Pancreas (tissue), 10 donors: ENCODE measurements around the gene WRNIP1. TPM values are rescaled to one million over a fixed set of nuclear protein-coding genes. Genes with fewer than 3 reads are reported as not detected.

Experiments
- ATAC-seq, 4 donors: fragments of 200-7000 bp; cut with Tn5 transposase; one replicate each; pipeline versions ENCODE4 v1.8.0 to v1.9.1; 2020; ENCODE audit warnings: mild to moderate bottlenecking in 4 of 4, moderate library complexity in 4 of 4
- DNase-seq, 6 donors: peaks; one replicate each; pipeline ENCODE4 v3.0.0-alpha.2; 2020
- FAIRE-seq: peaks from 2 replicates; lab custom pipeline; 2012; peaks lifted over from hg19 to GRCh38; lab: Jason Lieb, UNC
- H3K27ac ChIP-seq, 4 donors: fragments of 200-600 bp; sonication (generic); 1 replicate in 3 of 4; 2 replicates in 1 of 4; pipeline versions ENCODE4 v1.5.0 to v1.8.0; 2020
- H3K27me3 ChIP-seq, 4 donors: fragments of 200-600 bp; one replicate each; pipeline ENCODE4 v1.8.0; 2021
- H3K36me3 ChIP-seq, 3 donors: fragments of 200-600 bp; sonication (generic) in 1 of 3; one replicate each; pipeline versions ENCODE4 v1.5.0 to v1.8.0; 2020 to 2021
- H3K4me1 ChIP-seq, 3 donors: fragments of 200-600 bp; one replicate each; pipeline ENCODE4 v1.8.0; 2021
- H3K4me3 ChIP-seq, 4 donors: fragments of 200-600 bp; sonication (generic) in 2 of 4; one replicate each; pipeline versions ENCODE4 v1.5.0 to v1.8.0; 2020 to 2021
- H3K9me3 ChIP-seq, 4 donors: fragments of 200-600 bp; one replicate each; pipeline ENCODE4 v1.8.0; 2021
- CTCF ChIP-seq, 4 donors: fragments of 200-600 bp; sonication (generic) in 3 of 4; IDR thresholded peaks; one replicate each; pipeline versions ENCODE4 v1.5.0 to v1.8.0; 2021; ENCODE audit warnings: antibody characterized with exemption in 4 of 4
- WGBS, 2 donors: extraction: QIAGEN DNeasy Blood & Tissue Kit; methylation state at CpG; one replicate each; pipeline ENCODE4 v1.1.7; 2013; 5-methylcytosine and 5-hydroxymethylcytosine counted together
- intact Hi-C, 3 donors: fragments of 100-400 bp; cut with DNase I; formaldehyde crosslinking; loops; one replicate each; pipeline versions ENCODE4 v1.11.1 to v1.14.2; 2022
- polyA plus RNA-seq, 2 donors: library from polyadenylated mRNA; stranded (reverse); fragments of 200-250 nt; gene quantifications; one replicate each; pipeline ENCODE4 v1.2.3, GENCODE V29; 2013
- total RNA-seq, 6 donors: library from RNA; stranded (reverse); fragmentation: NEBNext Ultra II Directional in 4 of 6; extraction: Animal tissue kit (Norgen Biotek cat#: 25700) in 4 of 6; gene quantifications; one replicate each; pipeline versions ENCODE4 v1.2.1 to v1.2.4, GENCODE V29; 2021 to 2023
- donor health status: healthy with polysubstance abuse.
- donor health status: DM: no; HTN: no; CAD: no; lungs with moderate emphysema.
- donor health status: DM: no; HTN: no; CAD: no.
- donor health status: control.
- donor health status: control.
- donor health status: Bipolar disorder and iron deficiency.
- donor health status: DM: yes; HTN: yes; CAD: no.
- donor health status: DM: no; HTN: no; CAD: no.
- donor health status: DM: no; HTN: no; CAD: no.
- donor health status: DM: yes; HTN: yes; CAD: no.

WRNIP1 gene
- 10 to 100 TPM; 19.2 to 24.9 (median 23.2) TPM for total RNA-seq
- polyA plus RNA-seq = 10 to 100 TPM; 35.7 to 45.7 TPM

- ATAC-seq (peak; percentile 89 to 94 (median 90)), FAIRE-seq (no peak), DNase-seq (peak; percentile 97 to 100 (median 98))
- TF ChIP-seq CTCF (IDR thresholded peaks at IDR 0.05) = peak; percentile 58 to 63 (median 60)
- H3K27ac ChIP-seq = peak within 1 kb of the TSS; percentile 80 to 95 (median 93)
- H3K9me3 ChIP-seq = no peaks in the 10 kb centered on the region
- no peaks in the 10 kb centered on the region for H3K27me3 ChIP-seq
- intact Hi-C loops = no loop called here
- peaks cover 0 to 4% (median 0%) of the 10 kb centered on the region in 3 donors for H3K36me3 ChIP-seq
- peak within 1 kb of the TSS; percentile 72 to 92 (median 90) for H3K4me3 ChIP-seq
- H3K4me1 ChIP-seq = peaks cover 10 to 25% (median 18%) of the 10 kb centered on the region in 3 donors
- WGBS, 2 donors = 0 to 1% methylated on average over 57 to 103 of the region's 104 CpGs
Observed at GRCh38 chr6:2765166-2765895, at the start of gene WRNIP1. TSS of gene WRNIP1 (plus strand) at chr6:2765393. CDS start at chr6:2765623, 230 bp downstream.

GRCh38 chr6:2715737-2716136, 49.5 kb upstream of the WRNIP1 start:
- H3K9me3 ChIP-seq = no peaks in the 10 kb centered on the region
- no peak overlapping the region for H3K27ac ChIP-seq
- DNase-seq = no peak
- no peak for FAIRE-seq
- no peaks in the 10 kb centered on the region for H3K36me3 ChIP-seq
- TF ChIP-seq CTCF (IDR thresholded peaks at IDR 0.05) = no peak
- intact Hi-C loops = no loop called here
- no peaks in the 10 kb centered on the region for H3K27me3 ChIP-seq
- WGBS, 2 donors = 78 to 82% methylated on average over 5 of the region's 5 CpGs
- ATAC-seq = no peak
- no peaks in the 10 kb centered on the region for H3K4me1 ChIP-seq
- no peak overlapping the region for H3K4me3 ChIP-seq

GRCh38 chr6:2716936-2717700, 48.1 kb upstream of the WRNIP1 start:
- intact Hi-C loops = no loop called here
- no peak overlapping the region for H3K4me3 ChIP-seq
- no peaks in the 10 kb centered on the region for H3K36me3 ChIP-seq
- H3K27me3 ChIP-seq = no peaks in the 10 kb centered on the region
- no peak overlapping the region for H3K27ac ChIP-seq
- ATAC-seq (no peak), DNase-seq (no peak), FAIRE-seq (no peak)
- no peak for TF ChIP-seq CTCF (IDR thresholded peaks at IDR 0.05)
- no peaks in the 10 kb centered on the region for H3K4me1 ChIP-seq
- no peaks in the 10 kb centered on the region for H3K9me3 ChIP-seq
- 74 to 77% methylated on average over 9 of the region's 9 CpGs for WGBS, 2 donors

- Histone ChIP-seq H3K4me3 (no peak overlapping the region), H3K36me3 (no peaks in the 10 kb centered on the region), H3K4me1 (no peaks in the 10 kb centered on the region), H3K27ac (no peak overlapping the region), H3K9me3 (no peaks in the 10 kb centered on the region), H3K27me3 (no peaks in the 10 kb centered on the region)
- 79 to 80% methylated on average over 6 of the region's 6 CpGs for WGBS, 2 donors
- intact Hi-C loops = no loop called here
- no peak for FAIRE-seq
- no peak for DNase-seq
- no peak for TF ChIP-seq CTCF (IDR thresholded peaks at IDR 0.05)
- ATAC-seq = no peak
Observed at GRCh38 chr6:2718334-2719092, 46.7 kb upstream of the WRNIP1 start.
